IPS DF 19.7 (cell line): Measurements from ENCODE around the gene EPGN.
A peak's percentile ranks its signal among the peaks of the same experiment; 100 is the strongest.

Experiments
- DNase-seq: peaks from one replicate; pipeline ENCODE4 v3.0.0-alpha.2; 2013; ENCODE audit warnings: low read depth, low spot score

The EPGN gene

DNA sequence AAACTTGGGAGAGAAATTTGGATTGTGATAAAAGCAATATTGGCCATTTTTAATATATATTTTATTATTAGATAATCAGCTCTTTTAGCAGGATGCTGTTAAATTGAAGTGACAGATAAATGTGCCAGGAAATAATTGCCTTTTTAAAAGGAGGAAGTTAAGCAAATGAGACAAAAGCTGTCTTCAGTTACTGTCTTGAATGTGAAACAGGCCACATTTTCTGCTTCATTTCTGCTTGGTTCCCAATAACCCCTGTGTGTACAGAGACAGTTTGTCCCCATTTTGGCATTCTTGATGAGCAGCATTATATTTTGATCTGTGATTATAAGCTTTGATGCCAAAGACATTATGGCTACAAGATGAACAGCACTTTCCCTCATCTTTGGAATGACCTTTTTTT, 953 bp downstream of the EPGN start:
- DNase-seq: no peak

DNA sequence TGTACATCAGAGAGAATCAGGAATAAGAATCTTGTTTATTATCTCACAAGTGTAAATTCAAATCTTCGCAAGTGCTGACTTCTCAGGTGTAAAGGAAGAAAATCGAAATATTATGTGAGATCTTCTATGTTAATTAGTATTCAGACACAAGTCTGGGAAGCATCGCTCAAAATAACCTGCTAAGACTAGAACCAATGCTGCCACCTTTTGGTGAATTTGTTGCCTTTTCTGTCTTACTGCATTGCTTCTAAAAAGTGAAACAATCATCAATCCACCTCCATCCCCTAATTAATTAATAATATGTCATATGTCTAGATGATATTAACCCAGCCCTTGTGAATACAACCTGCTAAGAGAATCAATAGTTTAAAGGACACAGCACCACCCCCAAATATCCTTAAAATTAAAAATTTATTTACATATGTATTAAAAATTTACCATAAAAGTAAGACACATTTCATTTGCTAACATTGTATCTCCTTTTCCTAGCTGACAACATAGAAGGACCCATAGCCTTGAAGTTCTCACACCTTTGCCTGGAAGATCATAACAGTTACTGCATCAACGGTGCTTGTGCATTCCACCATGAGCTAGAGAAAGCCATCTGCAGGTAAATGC, 3.5 kb downstream of the EPGN start:
- no peak for DNase-seq

DNA sequence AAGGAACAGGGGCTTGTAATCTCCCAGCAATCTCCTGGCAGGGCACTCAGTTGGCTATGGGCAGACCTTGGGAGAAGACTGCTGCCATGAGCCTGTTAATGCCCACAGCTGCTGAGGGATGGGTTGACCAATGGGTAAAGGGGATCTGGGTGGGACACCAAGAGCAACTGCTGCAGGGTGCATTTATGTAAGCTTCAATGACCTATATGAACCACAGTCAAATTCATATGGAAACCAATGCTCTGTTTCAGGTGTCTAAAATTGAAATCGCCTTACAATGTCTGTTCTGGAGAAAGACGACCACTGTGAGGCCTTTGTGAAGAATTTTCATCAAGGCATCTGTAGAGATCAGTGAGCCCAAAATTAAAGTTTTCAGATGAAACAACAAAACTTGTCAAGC, 6.1 kb downstream of the EPGN start:
- no peak for DNase-seq

DNA sequence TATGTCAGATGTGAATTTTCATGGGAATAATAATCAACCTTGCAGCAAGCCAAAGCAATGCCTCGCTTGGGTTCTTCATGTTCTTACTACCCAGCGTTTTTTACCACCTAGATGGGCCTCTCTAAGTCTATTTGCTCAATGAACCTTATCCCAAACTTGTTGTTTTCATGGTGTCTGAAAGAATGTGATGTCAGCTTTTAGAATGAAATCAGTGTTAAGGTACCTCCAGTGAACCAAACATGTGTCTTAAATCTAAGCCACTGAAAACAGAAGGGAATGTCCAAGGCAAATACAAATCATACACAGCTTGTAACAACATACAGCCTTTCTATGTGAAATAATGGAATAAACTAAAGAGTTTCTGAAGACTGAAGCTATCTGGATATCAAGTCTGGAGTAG, 6.7 kb downstream of the EPGN start:
- DNase-seq: no peak

DNA sequence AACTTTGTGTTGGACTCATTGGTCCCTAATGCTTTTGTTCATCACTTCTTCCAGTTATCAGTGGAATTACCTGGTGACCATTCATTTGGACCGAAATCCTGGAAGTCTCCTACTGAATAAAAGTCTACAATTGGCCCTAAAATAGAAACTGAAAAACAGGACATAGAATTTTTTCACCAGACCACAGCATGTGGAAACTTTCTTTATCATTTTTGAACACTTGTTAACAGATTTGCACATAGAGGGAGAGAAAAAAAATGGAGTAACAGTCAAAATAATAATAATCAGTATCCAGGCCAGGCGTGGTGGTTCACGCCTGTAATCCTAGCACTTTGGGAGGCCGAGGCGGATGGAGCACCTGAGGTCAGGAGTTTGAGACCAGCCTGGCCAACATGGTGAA, 7.1 kb downstream of the EPGN start:
- no peak for DNase-seq

DNA sequence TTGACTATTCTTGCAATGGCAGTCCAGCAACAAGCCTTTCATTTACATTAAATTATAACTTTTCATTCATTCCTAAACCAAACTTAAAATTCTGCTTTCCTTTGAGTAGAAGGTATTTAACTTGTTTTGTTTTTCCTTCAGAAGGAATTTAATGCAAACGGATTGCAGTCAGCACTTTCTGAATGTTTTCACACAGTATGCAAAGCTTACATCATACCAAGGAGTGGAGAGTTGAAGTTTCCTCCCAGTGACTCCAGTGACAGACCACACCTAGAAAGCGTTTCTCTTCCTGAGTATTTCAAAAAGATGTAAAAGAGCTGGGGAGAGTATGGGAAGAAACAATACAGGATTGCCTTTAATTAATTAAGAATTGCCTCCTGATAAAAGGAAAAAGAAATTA, 8.1 kb downstream of the EPGN start:
- no peak for DNase-seq

DNA sequence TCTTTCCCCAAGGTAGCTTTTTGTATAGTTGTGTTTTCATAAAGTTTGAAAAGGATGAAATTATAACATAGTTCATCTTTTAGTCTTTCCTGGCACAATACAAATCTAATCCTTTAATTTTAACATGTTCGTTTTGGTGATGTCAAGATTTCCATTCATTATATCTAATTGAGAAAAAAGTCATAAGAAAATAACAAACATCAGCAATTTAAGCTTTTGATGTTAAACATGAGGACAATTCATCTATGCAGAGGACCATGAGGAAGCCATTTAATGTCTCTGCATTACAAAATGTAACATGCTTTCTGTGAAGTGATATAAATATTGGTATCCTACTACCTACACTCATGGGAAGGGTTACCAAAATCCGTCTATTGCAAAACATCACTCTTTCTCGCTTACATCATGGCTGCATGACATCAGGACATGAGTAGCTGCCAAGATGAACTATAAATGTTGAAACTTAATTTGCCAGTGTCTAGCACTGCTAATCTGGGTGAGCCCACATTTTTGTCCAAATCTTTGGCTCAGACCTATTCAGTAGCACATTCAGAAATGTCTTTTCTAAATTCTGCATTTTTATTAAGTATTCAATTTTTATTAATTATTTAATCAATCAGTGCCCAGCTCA, 9.5 kb downstream of the EPGN start:
- no peak for DNase-seq

DNA sequence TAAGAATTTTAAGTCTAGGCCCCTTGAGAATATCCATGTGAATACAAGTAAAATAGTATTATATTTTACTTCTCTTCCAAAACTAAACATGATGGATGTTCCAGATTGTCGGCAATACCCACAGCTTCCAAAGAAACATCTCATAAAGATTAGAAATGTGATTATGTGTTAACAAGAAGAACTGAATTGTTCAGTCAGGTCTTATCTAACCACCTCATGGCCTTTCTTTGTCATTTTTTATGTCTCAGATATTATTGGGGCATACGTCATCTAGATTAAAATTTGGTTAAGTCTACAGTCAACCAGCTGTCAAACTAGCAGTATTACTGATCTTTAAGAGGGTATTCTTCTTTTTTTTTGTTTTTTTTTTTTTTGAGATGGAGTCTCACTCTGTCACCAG, 10.0 kb downstream of the EPGN start:
- DNase-seq: no peak

DNA sequence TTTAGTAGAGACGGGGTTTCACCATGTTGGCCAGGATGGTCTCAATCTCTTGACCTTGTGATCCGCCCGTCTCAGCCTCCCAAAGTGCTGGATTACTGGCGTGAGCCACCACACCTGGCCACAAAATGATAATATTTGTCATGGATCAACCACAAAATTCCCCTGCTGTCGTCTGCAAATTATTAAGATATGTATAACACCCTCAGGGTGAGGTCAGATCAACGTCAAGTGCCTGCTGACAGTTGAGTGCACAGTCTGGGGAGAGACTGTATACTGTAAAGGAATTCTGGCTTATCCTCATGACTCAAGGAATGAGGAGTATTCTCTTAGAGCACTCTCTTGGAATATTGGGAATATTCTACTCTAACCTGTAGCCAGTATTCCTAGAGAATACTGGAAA, 11.2 kb downstream of the EPGN start:
- DNase-seq: no peak

DNA sequence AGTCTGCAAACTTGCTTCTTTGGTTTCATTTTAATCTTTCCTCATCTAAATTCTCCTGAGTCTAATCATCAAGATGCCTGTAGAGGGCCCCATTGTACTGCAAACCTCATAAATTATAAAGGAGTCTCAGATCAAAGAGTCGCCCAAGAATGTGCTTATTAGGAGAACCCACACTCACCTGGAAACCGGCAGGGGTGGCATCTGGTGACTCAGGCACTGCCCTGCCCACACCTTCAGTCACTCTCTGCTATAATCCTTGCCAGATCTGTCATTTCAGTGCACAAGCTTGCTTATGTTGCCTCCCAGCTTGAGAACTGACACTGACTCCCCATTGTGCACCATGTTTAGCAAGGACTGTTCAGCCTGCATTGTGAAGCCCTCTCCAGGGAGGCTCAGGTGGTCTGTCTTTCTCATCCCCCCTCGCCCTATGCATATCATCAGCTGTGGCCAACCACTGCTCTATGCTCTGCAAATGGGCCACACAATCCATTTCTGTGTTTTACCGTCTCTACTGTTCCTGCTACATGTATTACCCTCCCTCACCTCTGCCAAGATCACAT, 12.4 kb downstream of the EPGN start:
- DNase-seq: peak; percentile 33

DNA sequence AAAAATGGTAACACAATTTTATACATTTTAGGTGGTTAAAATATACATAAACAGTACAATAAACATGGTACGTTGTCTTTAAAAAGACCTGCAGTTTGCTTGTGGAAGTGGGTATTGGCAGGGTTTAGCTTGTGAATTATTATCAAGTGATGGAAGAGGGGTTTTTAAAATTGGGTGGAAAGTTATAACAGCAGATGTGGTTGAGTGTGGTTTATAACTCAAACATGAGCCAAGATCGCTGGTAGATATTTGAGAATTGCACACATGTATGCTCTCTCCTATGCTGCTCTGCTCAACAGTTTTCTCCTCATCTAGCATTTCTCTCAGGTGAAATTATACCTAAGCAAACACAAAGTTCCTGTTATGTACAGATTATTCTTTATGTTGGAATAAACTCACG, 14.0 kb downstream of the EPGN start:
- no peak for DNase-seq

DNA sequence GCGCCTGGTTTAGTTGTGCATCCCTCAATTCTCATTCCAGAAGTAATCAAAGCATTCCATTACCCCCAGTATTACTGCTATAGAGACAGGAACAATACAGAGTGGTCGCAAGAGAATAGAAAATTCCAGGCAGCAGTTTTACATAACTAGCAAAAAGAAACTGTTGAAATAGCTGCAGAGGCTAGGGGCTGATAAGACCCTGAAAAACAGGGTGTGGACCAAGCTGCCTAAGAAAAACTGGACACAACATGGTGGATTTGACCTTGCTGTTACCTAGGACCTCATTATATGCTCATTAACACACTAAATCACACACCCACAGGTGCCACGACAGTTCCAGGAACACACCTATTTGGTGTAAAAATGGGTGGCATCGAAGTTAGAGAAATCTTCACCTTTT, 15.4 kb downstream of the EPGN start:
- no peak for DNase-seq

DNA sequence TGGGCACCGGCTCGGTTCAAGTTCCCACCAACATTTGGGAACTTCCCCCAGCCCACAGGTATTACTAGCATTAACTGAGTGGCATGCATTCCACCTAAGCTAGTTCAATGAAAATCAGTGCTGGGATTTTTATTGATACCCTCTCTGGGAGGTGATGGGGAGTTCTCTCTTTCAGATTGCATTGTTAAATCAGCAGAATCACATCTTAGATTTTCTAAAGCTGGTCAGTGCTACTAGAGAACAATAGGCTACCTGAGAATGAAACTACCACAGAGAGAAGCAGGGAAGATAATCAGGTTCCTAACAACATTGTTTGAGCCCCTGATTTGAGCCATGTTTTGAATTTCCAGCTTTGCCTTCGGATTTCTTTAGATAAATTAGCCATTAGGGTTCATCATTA, 16.0 kb downstream of the EPGN start:
- DNase-seq: no peak

DNA sequence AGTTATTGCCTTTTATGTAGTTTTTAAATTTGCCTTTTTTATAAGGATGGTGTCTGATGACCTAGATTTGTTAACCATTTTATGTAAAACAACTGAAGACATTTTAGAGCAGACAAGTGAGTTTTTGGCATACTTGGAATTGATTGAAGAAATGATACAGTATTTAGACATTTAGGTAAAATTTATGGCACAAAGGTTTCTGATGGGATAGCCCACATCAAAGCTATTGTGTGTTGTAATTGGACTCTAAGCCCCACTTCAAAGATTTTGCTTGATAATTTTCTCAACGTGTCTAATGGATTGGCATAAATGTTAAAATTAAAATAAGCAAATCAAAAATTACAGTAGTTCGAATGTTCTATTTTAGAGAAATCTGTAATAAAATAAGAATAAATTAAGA, 17.6 kb downstream of the EPGN start:
- DNase-seq: no peak

DNA sequence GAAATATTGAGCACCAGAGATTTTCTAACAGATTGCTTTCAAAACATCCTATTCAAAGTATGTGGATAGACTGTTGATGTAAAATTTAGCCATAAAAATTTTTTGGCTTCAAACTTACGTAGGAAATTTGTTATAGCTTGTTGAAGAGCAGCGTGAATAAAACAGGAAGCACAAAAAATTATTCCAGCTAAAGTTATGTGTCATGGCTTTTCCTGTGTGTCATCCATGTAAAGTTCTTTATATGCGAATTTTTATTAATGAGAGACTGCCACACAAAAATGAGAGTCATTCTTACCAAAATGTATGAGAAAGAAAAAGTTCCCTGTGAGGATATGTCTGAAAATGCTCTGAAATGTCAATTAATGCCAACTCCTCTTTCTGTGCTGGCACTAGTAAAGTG, 19.5 kb downstream of the EPGN start:
- no peak for DNase-seq

DNA sequence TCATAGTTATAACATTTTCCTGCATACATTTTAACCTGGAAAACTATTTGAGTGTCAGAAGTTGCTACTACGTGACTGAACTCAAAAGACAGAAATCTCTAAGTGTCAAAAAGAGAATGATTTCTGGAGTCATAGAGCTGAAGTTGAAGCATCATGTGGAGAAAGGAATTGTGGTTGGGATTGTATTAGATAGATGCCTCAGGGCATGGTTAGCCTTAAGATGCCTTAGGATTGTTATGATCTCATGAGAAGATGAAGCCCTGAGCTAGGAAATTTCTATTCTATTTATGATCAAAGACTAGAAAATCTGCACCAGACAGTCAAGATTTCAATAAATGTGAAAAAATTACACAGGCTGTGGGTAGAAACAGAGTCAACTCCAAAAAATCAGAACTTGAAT, 20.2 kb downstream of the EPGN start:
- no peak for DNase-seq

DNA sequence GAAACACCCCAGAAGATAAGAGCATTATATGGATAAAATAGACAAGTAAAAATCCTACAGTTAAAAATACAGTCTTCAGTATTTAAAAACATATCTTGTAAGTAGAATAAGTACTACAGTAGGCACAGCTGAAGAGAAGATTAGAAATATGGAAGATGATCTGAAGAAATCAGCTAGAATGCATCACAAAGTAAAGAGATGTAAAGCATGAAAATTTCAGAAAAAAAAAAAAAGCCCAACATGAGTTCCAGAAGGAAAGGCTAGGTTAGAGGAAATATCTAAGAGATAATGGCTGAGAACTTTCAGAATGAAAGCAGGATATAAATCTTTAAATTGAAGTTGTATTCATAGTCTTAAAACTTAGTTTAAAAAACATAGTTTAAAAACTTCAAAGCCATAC, 21.0 kb downstream of the EPGN start:
- DNase-seq: no peak

DNA sequence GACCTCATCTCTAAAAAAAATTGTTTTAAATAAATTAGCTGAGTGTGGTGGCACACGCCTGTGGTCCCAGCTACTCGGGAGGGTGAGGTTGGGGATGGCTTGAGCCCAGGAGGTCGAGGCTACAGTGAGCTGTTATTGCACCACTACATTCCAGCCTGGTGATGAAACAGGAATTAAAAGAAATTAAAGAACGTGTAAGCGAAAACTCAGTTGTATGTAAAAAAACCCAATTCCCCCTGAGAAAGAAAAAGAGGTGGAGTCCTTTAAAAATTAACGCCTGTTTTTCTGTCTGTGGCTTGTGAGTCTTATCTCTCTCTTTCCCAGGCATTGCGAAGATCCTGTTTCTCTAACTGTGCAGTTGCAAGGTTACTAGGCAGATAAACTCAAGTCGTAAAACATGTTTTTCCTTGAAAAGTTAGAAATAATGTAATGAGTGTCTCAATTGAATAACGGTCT, 22.1 kb downstream of the EPGN start:
- no peak for DNase-seq

DNA sequence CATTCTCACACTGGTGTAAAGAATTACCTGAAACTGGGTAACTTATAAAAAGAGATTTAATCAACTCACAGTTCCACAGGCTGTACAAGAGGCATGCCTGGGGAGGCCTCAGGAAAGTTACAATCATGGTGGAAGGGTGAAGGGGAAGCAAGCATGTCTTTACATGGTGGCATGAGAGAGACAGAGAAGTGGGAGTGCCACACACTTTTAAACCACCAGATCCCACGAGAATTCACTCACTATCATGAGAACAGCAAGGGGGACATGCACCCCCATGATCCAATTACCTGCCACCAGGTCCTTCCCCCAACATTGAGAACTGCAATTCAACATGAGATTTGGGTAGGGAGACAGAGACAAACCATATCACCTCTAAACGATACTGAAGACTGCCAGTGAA, 23.0 kb downstream of the EPGN start:
- no peak for DNase-seq

DNA sequence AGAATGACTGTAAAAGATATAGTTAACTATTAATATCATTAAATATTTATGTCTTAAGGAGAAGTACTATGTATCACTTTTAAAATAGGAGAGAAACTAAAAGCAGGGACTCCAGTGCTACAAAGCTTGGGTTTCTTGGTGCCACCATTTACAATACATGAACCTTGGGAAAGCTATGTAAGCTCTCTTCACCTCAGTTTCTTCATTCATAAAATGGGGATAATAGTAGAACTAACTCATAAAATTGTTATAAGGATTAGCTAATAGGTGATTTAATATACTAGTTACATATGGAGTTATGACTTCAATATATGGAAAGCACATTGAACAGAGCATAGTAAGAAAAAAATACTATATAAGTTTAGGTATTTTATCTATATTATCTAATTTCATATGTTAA, 23.7 kb downstream of the EPGN start:
- no peak for DNase-seq

DNA sequence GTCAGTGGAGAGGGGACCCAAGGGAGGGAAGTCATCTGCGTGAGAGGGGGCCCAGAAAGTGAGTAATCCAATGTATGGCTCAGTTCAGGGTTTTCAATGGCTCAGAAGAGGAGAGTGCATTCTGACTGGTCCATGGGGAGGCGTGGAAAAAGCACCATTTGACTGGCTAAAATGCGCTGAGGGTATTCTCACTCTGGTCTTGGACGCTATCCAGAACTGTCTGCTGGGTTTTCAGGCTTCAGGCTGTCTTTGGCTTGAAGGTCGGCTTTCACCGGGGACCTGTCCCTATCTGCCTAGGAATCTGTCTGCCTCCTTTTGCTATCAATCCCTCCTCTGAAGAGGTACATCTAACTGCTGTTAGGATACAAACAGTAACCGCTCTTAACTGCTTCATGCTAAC, 26.4 kb downstream of the EPGN start:
- no peak for DNase-seq

DNA sequence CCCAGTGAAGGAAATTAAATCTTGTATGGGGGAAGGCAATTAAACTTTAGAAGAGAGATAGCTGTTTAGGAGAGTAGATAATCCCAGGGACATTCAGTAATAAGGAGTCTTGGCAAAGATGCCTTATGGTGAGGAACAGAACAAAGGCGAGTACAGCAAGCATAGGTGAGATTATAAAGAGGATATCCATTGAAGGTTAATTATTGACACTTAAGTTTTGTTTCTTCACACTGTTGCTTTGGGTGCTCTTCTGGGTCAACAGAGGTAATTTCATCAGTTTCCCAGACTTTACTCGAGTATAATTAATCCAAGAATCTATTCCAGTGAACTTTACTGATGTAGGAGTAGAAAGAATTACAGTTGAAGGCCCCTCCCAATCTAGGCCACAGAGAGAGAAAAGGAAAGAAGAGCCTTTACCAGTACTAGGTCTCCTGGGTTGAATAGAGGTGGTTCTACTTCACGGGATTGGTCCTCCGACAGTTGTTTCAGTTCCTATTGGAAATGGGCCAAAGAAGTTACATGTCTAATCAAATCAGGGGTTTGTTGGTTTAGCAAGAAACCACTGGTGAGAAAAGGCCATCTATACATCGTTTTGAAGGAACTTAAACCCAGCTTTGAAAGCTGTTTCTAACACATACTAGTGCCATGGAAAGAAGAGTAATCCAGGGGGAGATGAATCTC, 27.2 kb downstream of the EPGN start:
- DNase-seq: no peak

DNA sequence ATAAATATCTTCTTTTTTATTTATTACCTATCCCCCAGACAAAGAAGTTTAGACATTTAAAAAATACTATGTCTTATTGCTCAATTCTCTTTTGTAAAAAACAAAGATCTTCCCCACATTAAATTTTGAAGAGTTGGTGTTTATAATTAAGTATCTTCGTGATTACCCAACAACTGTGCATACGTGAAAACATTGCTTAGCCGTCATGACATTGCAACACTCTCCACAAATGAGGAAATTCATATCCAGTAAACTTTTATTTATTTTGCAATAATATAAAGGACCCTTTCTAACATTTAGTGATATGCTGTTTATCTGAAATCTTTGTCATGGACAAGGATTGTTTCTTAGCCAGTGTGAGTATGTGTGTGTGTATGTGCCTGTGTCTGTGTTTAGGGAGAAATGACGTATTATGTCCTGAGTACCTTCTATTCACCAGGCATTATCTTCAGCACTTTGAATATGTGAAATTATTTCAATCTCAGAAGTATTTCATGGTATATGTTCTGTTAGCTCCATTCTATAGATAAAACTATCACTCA, 30.6 kb downstream of the EPGN start:
- no peak for DNase-seq
